ENCODE results near the gene NCKAP5. TPM values are rescaled to one million over a fixed set of nuclear protein-coding genes. Genes with fewer than 3 reads are reported as not detected.

Gene NCKAP5
- total and polyA plus RNA-seq, 2 of the 8 experiments (the other 6 are each of a cell fraction or from before 2014, with no cell fraction given), result 0.27 to 0.86 TPM

DNA sequence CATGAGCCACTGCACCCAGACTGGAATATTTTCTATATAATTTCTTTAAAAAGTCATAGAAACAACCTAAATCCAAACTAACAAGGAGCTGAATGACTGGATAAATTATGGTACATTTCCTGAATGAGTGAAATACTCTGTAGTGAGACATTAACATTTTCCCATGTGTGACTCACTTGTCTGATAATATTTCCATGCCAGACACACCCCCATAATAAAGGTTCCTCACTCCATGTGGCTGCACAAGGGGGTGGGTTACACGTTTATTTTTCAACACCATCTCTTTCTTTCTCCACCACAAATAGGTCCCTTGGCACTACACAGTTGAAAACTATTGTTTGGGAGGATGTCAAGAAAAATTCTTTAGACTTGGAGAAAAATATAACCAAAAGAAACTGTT, 632.0 kb downstream of the NCKAP5 start (continued):
- TF ChIP-seq SAP30 (IDR thresholded peaks at IDR 0.05; ENCODE audit: insufficient read depth, insufficient replicate concordance, low read length) (no peak), JUND (IDR thresholded peaks at IDR 0.05; ENCODE audit: low read length) (no peak), FOSL1 (IDR thresholded peaks at IDR 0.05; ENCODE audit: insufficient read depth, low read depth, low read length) (no peak), SIX5 (IDR thresholded peaks at IDR 0.05; ENCODE audit: low read depth, low read length) (no peak), TAF1 (IDR thresholded peaks at IDR 0.05; ENCODE audit: low read depth, low read length) (no peak), SP1 (IDR thresholded peaks at IDR 0.05; ENCODE audit: low read depth, low read length) (no peak)
